Neutrophil (primary cell): ENCODE data around the gene SLIT3.

ENCODE experiments used
- H3K27ac ChIP-seq: fragments of 200-600 bp; sonication (generic); 2 replicates; pipeline ENCODE4 v1.5.1; 2016; ENCODE audit warnings: mild to moderate bottlenecking, moderate library complexity
- H3K27me3 ChIP-seq: fragments of 200-600 bp; sonication (generic); 2 replicates; pipeline ENCODE4 v1.6.0; 2016; ENCODE audit warnings: mild to moderate bottlenecking
- H3K36me3 ChIP-seq: fragments of 200-600 bp; sonication (generic); 2 replicates; pipeline ENCODE4 v1.5.1; 2017
- H3K4me1 ChIP-seq, 2 experiments: fragments of 200-600 bp in 1 of 2; sonication (generic) in 1 of 2; 1 replicate in 1 of 2; 2 replicates in 1 of 2; pipeline versions ENCODE4 v1.5.1 to v1.6.1; 2013 to 2016; ENCODE audit warnings: low read depth in 1 of 2, low read length in 1 of 2, mild to moderate bottlenecking in 1 of 2, moderate library complexity in 1 of 2; ENCODE audit not compliant: control insufficient read depth in 1 of 2, insufficient read depth in 1 of 2
- H3K4me3 ChIP-seq, 2 experiments: fragments of 200-600 bp in 1 of 2; sonication (generic) in 1 of 2; 1 replicate in 1 of 2; 2 replicates in 1 of 2; pipeline ENCODE4 v1.5.1; 2013 to 2016; ENCODE audit warnings: low read depth in 1 of 2, low read length in 1 of 2, mild to moderate bottlenecking in 1 of 2, moderate library complexity in 1 of 2
- H3K9me3 ChIP-seq: fragments of 200-600 bp; sonication (generic); 2 replicates; pipeline ENCODE4 v1.5.1; 2016
- CTCF ChIP-seq: fragments of 200-600 bp; sonication (generic); IDR thresholded peaks from 2 replicates; pipeline ENCODE4 v1.5.1; 2016; ENCODE audit warnings: antibody characterized with exemption

Gene SLIT3

DNA sequence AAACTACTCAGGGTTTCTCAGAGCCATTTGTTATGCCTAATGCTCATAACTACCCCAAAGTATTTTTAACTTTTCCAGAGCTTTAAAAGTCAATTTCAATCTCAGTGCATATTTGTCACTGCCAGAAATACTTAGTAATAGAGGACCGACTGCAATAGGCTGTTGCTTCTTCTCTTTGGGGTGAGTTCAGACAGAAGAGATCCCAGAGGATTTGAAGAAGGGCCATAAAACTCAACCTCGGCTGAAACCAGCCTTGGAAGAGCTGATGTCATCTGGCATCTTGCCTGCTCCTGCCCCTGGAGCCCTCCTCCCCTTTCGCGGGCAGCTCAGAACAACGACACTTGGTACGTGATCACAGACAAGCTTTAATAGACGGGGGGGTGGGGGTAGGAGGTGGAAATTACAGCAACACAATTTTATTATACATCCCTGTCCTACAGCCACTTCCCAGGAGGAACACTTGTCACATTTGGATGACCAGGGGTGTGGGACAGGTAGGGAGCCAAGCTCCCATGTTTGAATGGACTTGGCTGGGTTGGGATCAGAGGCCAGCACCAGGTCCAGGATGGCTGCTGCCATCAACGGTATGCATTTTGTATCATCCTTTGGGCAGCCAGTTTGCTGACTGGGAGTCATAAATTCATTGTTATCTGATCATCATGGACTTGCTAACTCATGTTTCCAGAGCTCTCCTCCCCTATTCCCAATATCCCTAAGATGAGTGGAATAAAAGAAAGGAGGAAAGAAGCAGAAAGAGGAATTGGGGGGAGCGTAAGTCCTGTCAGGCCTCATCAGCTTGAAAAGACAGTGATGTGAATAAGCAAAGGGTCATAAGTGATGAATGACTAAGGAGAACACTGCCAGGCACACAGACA is 535.2 kb downstream of the SLIT3 start:
- H3K27ac ChIP-seq: no peak overlapping the region
- H3K27me3 ChIP-seq: no peaks in the 10 kb centered on the region
- no peaks in the 10 kb centered on the region for H3K4me1 ChIP-seq
- TF ChIP-seq CTCF: no peak
- H3K9me3 ChIP-seq: no peaks in the 10 kb centered on the region
- H3K36me3 ChIP-seq: no peaks in the 10 kb centered on the region
- no peak overlapping the region for H3K4me3 ChIP-seq

- H3K4me3 ChIP-seq: no peak overlapping the region
- H3K27me3 ChIP-seq: no peaks in the 10 kb centered on the region
- no peaks in the 10 kb centered on the region for H3K4me1 ChIP-seq
- H3K36me3 ChIP-seq: no peaks in the 10 kb centered on the region
- H3K27ac ChIP-seq: no peak overlapping the region
- no peaks in the 10 kb centered on the region for H3K9me3 ChIP-seq
- no peak for TF ChIP-seq CTCF
These were observed 535.8 kb downstream of the SLIT3 start for GRCh38 chr5:168765086-168765550.

DNA sequence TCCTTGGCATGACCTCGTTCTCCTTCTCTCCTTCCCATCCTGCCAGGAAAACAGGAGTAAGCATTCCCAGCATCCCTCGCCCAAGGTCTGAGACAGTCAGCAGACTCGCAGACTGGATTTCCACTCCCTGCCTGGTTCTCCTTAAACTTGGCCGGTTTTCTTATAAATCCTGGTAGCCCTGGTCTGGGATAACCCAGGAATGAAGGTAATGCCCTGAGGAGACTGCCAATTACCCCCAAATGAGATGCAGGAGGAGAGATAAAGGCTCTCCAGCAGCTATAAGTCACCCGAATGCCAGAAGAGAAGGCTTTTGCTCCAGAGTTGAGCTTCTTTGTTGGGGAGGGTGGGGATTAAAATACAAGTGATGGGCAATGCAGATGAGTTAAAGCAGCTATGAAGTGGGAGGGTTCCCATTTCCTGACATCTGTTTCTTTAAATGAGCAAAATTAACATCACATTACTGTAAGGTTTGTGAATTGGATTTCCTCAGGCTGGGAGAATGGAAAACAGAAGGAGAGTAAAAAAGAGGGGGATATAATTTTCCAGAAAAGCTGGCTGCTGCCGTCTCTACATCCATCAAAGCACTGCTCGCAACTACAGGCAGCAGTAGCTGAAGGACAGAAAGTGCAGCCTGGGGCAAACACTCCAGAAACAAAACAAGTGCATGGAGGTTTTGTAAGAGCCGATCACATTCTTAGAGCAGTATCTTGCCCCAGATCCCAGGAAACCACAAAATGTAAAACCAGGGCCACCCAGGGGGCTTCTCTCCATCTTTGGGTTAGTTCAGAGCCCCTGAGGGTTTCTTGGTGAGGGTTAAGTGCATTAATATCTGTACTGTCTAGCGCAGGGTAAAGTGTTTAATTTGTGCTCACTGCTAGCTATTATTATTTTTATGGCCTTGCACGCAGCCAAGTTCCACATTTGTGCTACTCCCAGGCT is 544.2 kb downstream of the SLIT3 start:
- no peak for TF ChIP-seq CTCF
- Histone ChIP-seq H3K27ac (no peak overlapping the region), H3K27me3 (no peaks in the 10 kb centered on the region), H3K4me1 (no peaks in the 10 kb centered on the region), H3K36me3 (no peaks in the 10 kb centered on the region), H3K4me3 (no peak overlapping the region), H3K9me3 (no peaks in the 10 kb centered on the region)

GRCh38 chr5:168755548-168756093 is 545.3 kb downstream of the SLIT3 start:
- no peaks in the 10 kb centered on the region for H3K4me1 ChIP-seq
- no peak for TF ChIP-seq CTCF
- H3K27me3 ChIP-seq: no peaks in the 10 kb centered on the region
- H3K4me3 ChIP-seq: no peak overlapping the region
- no peak overlapping the region for H3K27ac ChIP-seq
- H3K36me3 ChIP-seq: no peaks in the 10 kb centered on the region
- H3K9me3 ChIP-seq: no peaks in the 10 kb centered on the region

DNA sequence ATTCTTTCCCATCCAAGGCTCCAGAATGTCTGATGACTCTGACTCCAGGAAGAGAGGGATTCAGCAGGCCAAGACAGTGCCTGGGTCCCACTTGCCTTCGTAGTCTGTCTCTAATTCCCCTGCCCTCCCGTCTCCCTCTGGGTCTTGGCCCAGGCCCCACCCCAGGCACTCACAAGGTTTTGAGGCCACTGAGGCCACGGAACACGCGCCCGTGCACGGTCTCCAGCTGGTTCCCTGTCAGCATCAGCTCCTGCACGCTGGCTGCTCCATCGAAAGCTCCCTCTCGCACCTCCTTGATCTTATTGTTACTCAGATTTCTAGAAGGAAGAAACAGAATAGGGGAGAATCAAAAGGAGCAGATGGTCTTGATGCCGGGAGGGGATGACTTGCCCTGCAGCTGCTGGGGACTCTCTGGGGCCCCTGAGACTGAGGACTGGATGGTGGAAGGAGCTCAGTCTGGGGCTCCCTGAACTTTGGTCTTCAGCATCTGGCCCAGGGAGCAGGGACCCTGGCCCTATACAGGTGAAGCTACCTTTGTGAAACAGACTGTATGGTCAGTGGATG is 547.2 kb downstream of the SLIT3 start:
- no peak for TF ChIP-seq CTCF
- H3K9me3 ChIP-seq: no peaks in the 10 kb centered on the region
- no peak overlapping the region for H3K27ac ChIP-seq
- no peaks in the 10 kb centered on the region for H3K27me3 ChIP-seq
- no peaks in the 10 kb centered on the region for H3K4me1 ChIP-seq
- H3K36me3 ChIP-seq: no peaks in the 10 kb centered on the region
- no peak overlapping the region for H3K4me3 ChIP-seq
